ENCODE measurements around the gene THOC6.

THOC6 gene

GRCh38 chr16:3014971-3015370, 8.9 kb upstream of the THOC6 start:
- no peak for TF ChIP-seq CTCF (IDR thresholded peaks at IDR 0.05; ENCODE audit: borderline replicate concordance, insufficient read depth, low read depth, low read length)
- no peak overlapping the region for H3K4me3 ChIP-seq (ENCODE audit: low read depth, low read length)

GRCh38 chr16:3015865-3016521, 7.8 kb upstream of the THOC6 start:
- no peak overlapping the region for H3K4me3 ChIP-seq (ENCODE audit: low read depth, low read length)
- no peak for TF ChIP-seq CTCF (IDR thresholded peaks at IDR 0.05; ENCODE audit: borderline replicate concordance, insufficient read depth, low read depth, low read length)

- TF ChIP-seq CTCF (IDR thresholded peaks at IDR 0.05; ENCODE audit: borderline replicate concordance, insufficient read depth, low read depth, low read length) = no peak
- H3K4me3 ChIP-seq (ENCODE audit: low read depth, low read length) = no peak overlapping the region
Observed at GRCh38 chr16:3017344-3017743, 6.5 kb upstream of the THOC6 start.

- peak; percentile 30; the same call in 1 of the 2 replicates for TF ChIP-seq CTCF (IDR thresholded peaks at IDR 0.05; ENCODE audit: borderline replicate concordance, insufficient read depth, low read depth, low read length)
- no peak within 1 kb of the TSS for H3K4me3 ChIP-seq (ENCODE audit: low read depth, low read length)
Observed at GRCh38 chr16:3017794-3018506, 5.9 kb upstream of the THOC6 start, which contains the start of gene CLDN6. Gene CLDN6, minus strand, starts transcription at chr16:3018183. Its CDS starts 2,162 bp downstream, at chr16:3016021.

GRCh38 chr16:3019594-3020246, 4.1 kb upstream of the THOC6 start:
- peak overlapping the region; percentile 42 for H3K4me3 ChIP-seq (ENCODE audit: low read depth, low read length)
- TF ChIP-seq CTCF (IDR thresholded peaks at IDR 0.05; ENCODE audit: borderline replicate concordance, insufficient read depth, low read depth, low read length) = no peak

- peak within 1 kb of the TSS; percentile 54 for H3K4me3 ChIP-seq (ENCODE audit: low read depth, low read length)
- TF ChIP-seq CTCF (IDR thresholded peaks at IDR 0.05; ENCODE audit: borderline replicate concordance, insufficient read depth, low read depth, low read length) = no peak
Observed at GRCh38 chr16:3020247-3020603, 3.6 kb upstream of the THOC6 start, which contains the start of gene TNFRSF12A. Gene TNFRSF12A, plus strand, starts transcription at chr16:3020368. Its CDS starts 30 bp downstream, at chr16:3020398.

Measured in GM12875 (cell line).